AG09319 (cell line): ENCODE results near the gene FAM228A.

Source experiments
- DNase-seq: peaks from one replicate; pipeline ENCODE4 v3.0.0-alpha.2; 2010; ENCODE audit warnings: low read depth; ENCODE audit errors: extremely low read depth
- TF ChIP-seq, protein P1 (sequence below): IDR thresholded peaks from 2 replicates; pipeline ENCODE4 v1.5.1; 2011; ENCODE audit warnings: low read depth, mild to moderate bottlenecking, inconsistent platforms, low read length, moderate library complexity

FAM228A gene

DNA sequence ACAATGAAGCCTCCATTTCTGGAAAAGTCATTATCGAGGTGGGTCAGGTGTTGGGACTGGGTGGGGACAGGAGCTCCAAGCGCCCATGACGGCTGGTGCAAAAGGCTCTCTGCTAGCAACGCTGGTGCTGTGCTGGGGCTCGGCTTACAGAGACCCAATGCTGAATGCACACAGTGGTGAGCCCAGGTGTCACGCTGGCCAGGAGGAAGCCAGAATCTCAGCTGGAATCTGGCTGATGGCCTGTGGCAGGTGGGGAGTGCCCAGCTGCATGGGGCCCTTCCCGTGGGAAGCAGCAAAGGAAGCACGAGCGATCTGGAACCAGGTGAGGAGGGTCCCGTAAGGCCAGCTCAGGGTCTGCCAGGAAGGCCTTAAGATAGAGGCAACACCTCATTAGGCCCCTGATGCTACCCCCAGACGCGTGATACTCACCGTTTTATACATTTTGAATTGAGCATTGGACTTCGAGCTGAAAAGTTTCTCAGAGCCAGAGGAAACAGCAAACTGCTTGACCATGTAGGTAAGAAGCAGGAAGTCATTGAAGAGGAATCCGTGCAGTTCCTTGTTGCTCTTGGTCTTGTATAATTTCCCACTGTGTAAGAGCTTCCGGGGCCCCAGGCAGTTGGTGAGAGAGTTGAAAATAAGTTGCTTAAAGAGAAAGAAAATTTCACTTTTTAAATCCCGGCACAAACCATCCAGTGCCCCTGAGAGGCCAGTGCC, 34.7 kb downstream of the FAM228A start:
- TF ChIP-seq, protein P1, sequence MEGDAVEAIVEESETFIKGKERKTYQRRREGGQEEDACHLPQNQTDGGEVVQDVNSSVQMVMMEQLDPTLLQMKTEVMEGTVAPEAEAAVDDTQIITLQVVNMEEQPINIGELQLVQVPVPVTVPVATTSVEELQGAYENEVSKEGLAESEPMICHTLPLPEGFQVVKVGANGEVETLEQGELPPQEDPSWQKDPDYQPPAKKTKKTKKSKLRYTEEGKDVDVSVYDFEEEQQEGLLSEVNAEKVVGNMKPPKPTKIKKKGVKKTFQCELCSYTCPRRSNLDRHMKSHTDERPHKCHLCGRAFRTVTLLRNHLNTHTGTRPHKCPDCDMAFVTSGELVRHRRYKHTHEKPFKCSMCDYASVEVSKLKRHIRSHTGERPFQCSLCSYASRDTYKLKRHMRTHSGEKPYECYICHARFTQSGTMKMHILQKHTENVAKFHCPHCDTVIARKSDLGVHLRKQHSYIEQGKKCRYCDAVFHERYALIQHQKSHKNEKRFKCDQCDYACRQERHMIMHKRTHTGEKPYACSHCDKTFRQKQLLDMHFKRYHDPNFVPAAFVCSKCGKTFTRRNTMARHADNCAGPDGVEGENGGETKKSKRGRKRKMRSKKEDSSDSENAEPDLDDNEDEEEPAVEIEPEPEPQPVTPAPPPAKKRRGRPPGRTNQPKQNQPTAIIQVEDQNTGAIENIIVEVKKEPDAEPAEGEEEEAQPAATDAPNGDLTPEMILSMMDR = no peak
- DNase-seq = no peak

- no peak for DNase-seq
- TF ChIP-seq, protein P1 = no peak
Measured at GRCh38 chr2:24210106-24210455, 35.2 kb downstream of the FAM228A start.

GRCh38 chr2:24210723-24211122, 35.9 kb downstream of the FAM228A start:
- DNase-seq = no peak
- TF ChIP-seq, protein P1 = no peak

DNA sequence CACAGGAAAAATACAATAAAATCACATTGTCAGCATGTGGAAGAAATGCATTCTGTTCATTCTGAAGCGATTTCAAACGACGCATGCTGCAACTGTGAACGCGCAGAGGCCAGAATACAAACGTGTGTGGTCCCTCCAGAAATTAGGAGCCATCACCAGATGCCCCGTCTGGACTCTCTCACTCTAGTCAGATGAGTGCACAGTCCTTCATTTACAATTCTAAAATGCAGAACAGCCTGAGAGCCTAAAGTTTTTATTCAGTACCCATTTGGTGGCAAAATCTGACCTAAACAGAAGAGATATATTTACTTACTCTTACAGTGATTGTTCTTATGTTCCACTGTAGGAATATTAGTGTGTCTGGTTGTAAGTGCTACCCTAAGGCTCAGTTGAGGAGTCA, 36.6 kb downstream of the FAM228A start:
- TF ChIP-seq, protein P1 = no peak
- no peak for DNase-seq

- no peak for DNase-seq
- TF ChIP-seq, protein P1 = no peak
Measured at GRCh38 chr2:24214880-24215279, 40.0 kb downstream of the FAM228A start.

DNA sequence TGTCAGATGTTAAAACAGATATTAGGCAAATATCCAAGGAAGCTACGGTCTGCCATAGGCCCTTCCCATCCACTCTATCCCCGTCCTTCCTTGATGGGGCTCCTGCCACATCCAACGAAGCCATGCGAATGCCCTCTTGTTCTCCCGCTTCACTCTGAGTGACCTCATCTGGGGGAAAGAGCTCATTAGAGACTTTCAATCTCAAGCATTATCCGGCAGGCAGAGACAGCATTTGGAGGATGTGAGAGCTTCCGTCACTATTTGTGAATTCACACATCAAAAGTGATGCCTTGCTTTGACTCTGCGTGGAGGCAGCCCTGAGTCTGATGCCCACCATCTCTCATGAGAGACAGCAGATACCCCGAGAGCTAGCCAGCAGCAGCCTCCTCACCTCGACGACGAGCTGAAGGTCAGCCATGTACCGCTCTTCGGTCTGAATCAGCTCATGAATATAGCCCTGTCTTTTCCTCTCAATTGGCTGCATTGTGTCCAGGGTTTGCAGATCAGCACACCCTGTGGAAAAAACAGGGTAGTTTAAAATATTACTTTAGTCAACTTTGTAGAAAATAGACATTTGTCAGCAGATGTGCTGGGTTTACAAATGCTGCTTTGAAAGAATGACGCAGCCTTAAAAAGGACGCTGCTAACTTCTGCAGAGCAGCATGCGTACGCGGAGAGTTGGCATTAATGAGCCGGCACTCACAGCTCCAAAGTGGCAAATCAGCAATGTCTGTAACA, 45.9 kb downstream of the FAM228A start:
- DNase-seq = no peak
- TF ChIP-seq, protein P1 = no peak

DNA sequence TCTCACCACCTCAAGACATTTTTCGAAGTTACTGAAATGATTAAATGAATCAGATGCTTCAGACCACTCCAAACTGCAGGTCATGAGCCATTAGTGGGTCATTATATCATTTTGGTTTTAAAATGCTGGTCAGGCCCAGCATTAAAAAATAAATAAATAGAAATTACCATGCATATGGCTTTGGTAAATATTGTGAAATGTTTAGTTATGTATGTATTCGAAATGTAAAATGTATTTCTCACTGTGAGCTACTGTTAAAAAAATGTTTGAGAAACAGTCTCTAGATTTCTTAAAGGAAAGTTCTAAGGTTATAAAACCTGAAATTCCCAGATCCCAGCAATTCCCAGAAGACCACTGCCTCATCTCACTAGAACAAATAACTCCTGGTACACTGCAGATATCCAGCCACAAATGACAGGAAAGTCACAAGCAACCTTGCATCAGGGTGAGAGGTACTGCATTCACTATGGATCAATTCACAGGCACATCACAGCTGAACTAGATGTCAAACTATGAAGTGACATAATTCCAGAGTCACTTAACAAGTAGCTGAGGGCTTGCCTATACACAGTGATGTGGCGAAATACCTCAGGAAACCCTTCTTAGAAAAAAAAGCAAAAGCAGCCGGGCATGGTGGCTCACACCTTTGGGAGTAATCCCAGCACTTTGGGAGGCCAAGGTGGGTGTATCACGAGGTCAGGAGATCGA, 46.6 kb downstream of the FAM228A start:
- TF ChIP-seq, protein P1 = no peak

More for the DNA sequence above, 46.6 kb downstream of the FAM228A start:
- DNase-seq = no peak
